ENCODE data around the gene PAFAH2. TPM values are rescaled to one million over a fixed set of nuclear protein-coding genes. Genes with fewer than 3 reads are reported as not detected.
A peak's percentile ranks its signal among the peaks of the same experiment; 100 is the strongest.

PAFAH2 gene
- total RNA-seq (2014; rRNA removed), result 13.5 and 16.1 TPM in 2 replicates
- polyA plus RNA-seq (2012), result 6.7 TPM

DNA sequence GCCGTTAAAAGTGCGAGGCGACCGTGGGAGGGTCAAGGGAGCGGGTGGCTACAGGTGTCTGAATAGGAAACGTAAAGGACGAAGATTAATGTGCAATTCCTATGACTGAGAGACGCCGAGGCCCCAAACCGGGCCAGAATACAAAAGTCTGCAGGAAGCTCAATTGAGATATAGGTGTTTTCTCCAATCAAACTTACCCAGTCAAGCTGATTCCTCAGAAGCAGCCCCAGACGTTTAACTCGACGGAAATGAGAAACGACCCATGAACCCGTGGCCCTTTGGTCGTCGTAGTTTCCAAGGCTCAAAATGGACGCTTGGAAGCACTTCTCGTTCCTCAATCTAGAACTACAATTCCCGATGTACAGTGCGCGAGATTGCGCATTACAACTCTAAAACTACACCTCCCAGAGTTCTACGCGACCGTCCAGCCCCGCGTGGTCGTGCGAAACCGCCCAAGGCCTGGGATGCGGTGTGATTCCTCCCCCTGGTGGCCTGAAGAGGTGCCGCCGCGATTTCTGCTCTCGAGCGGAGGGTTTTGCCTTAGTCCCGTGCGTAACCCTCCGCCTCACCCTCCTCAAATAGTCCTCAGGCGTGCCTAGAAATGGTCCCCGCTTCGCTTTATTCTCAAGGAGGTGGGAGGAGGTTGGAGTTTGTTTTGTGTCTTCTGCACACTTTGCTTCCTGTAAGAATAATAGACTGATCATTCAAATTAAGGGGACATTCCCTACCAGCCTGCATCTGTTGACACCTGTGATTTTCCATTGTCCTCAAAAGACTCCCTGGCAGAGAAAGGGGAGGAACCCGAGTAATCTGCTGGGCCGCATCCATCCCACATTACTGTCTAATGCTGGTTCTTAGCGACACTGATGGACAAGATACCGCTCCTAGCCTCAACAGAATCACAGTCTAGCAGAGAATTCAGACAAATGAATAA lies at the start of gene PAFAH2:
Gene PAFAH2 (minus strand): TSS at position 236 of the 934 bp plus-strand sequence. CDS start 7,247 bp downstream, outside the sequence.
- DNase-seq (ENCODE audit: low read depth), result peak; percentile 99

GRCh38 chr1:26047278-26047874 lies 49.5 kb upstream of the PAFAH2 start:
- no peak for DNase-seq (ENCODE audit: low read depth)

DNA sequence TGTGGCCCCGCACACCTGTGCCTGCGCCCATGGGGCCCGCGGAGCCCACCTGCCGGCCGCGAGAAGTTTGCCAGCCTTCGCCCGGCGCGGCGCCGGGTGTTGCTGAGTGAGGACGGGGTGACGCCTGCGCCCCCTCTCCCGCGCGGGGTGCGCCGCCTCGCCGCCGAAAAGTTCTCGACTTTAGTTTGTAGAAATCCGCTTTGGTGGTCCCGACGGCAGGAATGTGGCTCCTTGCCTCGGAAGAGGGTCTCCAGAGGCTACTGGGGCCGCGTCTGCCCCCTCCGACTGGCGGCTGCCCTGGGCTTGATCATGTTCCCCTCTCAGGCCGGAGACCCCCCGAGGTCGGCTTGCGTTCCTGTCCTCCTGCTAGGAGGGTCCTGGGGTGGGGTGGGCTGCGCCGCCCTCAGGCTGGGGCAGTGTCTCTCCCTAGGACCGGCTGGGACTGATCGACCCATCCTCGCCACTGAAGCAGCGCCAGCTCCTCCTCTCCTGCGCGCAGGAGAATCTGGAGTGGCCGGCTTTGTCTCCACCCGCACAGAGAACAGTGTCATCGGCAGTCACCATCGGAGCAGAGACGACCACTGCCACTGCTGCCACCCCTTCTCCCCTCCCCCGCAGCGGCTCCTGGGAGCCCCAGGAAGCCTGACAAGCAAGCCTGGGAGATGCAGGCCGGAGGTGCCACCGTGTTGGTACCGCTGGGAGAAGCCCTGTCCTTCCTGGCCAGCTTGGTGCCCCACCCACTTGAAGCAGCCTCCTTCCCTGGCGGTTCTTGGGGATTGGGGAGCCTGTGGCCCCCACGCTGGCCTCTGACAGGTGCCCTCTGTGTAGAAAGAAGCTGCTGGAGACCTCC lies 48.6 kb upstream of the PAFAH2 start:
- no peak for DNase-seq (ENCODE audit: low read depth)

DNA sequence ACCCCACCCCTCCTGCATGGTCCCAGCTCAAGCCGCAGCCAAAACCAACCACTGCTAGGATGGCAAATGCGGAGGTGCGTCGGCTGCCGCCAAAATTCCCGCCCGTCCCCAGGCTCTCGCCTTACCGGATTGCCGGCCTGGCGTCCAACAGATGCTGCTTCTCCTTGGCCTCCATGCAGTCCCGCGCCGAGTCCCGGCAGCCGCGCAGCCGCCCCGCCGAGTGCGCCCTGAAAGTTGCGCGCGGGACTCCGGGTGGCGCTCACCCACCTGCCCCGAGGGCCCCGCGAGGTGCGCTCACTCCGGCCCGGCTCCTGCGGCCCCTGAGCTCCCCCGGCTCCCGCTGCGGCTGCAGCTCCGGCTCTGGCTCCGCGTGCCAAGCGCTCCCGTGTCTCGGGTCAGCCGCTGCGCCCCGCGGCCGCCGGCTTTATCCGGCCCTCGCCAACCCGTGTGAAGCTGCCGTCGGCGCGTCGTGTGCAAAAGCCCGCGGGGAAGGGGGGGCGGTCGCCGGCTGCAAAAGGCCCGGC lies 47.9 kb upstream of the PAFAH2 start, which contains the start of gene SLC30A2:
Gene SLC30A2 (minus strand): TSS at position 397 of the 524 bp plus-strand sequence. CDS start 222 bp downstream, at position 175.
- no peak for DNase-seq (ENCODE audit: low read depth)

- DNase-seq (ENCODE audit: low read depth), result no peak
These were observed 47.3 kb upstream of the PAFAH2 start for GRCh38 chr1:26044971-26045721.

- DNase-seq (ENCODE audit: low read depth), result no peak
These were observed 46.6 kb upstream of the PAFAH2 start for GRCh38 chr1:26044414-26044813.

DNA sequence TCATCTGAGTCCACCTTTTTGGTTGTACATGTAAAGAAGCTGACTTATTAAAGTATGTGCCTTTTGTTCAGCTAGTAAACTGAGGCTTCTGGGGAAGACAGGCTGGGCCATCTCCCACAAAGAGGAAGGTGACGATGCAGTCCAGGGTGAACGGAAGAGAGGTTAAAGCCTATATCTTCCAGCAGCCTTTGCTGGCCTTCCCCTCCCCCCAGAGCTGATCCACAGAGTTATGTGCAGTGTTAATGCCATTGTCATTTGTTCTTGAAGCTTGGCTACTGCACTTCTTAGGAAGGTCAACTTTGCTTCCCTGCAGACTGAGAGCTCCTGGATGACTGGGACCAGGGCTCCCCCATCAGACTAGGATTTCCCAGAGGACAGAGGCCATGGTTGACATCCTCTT lies 45.9 kb upstream of the PAFAH2 start:
- no peak for DNase-seq (ENCODE audit: low read depth)

GRCh38 chr1:26041978-26042377 lies 44.1 kb upstream of the PAFAH2 start:
- no peak for DNase-seq (ENCODE audit: low read depth)

DNA sequence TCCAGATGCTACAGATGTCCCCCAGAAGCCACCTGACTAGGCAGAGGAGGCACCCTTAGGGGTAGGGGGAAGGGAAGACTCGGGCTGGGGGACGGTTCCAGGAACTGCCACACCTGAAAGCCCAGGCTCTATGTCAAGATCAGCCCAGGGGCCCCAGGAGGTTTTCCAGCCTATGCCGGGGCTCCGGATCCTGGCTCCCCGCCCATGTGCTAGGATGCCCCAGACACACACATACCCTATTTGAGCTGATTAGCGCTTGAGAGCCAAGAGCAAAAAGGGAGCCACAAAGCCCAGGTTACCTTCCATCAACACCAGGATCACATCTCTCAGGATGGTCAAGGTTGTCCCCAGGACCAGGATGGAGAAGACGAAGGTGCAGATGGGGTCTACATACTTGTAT lies 43.5 kb upstream of the PAFAH2 start:
- no peak for DNase-seq (ENCODE audit: low read depth)

DNA sequence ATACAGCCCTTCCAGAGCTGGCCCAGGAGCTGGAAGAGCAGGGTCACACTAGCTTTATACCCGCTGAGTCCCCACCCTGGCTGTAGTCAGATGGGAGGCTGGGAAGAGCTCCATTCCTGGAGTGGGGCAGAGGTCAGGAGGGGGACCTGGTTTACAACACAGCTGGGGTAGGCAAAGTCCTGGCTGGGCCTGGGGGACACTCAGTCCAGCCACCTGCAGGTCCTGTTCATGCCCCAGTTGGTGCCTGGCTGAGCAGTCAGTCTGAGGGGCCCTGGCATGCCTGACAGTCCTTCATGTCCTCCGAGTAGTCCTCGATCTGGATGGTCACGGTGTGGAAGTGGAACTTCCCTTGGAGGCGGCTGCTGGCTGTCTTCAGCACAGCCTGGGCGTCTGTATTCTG lies 41.0 kb upstream of the PAFAH2 start:
- no peak for DNase-seq (ENCODE audit: low read depth)

- no peak for DNase-seq (ENCODE audit: low read depth)
These were observed 40.6 kb upstream of the PAFAH2 start for GRCh38 chr1:26038477-26038876.

GRCh38 chr1:26037904-26038303 lies 40.0 kb upstream of the PAFAH2 start:
- no peak for DNase-seq (ENCODE audit: low read depth)

- DNase-seq (ENCODE audit: low read depth), result no peak
These were observed 39.0 kb upstream of the PAFAH2 start for GRCh38 chr1:26036756-26037281.

DNA sequence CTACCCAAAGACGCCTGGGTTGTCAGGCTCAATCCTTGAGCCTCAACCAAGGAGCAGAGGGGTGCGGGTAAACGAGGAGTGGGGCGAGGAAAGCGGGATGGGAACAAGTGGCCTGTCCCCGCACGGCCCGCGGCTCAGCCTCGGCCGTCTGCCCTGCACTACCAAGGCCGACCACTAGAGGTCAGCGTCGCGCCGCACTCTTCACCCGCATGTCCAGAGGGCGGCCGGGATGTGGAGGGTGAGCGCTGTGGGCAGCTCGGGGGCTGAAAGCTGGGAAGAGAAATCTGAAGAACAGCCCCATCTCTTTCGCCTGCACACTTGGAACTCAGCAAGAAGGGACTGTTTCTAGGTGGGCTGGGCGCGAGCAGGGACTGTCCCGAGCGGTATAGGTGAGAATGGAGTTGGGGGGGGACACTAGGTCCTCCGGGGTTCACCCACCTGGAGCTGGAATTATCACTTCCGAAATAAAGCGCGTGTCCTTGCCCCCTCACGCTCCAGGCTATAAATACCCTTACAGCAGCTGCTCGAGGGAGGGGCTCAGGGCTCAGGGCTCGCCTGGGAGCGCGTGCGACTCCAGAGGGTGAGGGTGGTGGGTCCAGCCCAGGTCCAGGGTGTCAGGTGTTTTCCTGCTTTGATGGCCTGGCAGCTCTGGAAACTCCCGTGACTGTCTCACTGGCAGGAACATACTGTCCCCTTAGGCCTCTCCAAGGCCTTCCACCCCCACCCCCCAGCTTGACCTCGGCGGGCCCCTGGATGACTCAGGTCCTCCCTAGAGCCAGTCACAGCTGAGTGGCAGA lies 38.3 kb upstream of the PAFAH2 start:
- peak; percentile 55 for DNase-seq (ENCODE audit: low read depth)

- peak; percentile 82 for DNase-seq (ENCODE audit: low read depth)
These were observed 37.5 kb upstream of the PAFAH2 start for GRCh38 chr1:26035203-26035958.

- no peak for DNase-seq (ENCODE audit: low read depth)
These were observed 36.8 kb upstream of the PAFAH2 start for GRCh38 chr1:26034504-26035202.

GRCh38 chr1:26032656-26033357 lies 34.9 kb upstream of the PAFAH2 start:
- no peak for DNase-seq (ENCODE audit: low read depth)
